ENCODE results near the gene STEAP3.

Gene STEAP3

GRCh38 chr2:119236796-119237195, 13.2 kb downstream of the STEAP3 start:
- H3F3A ChIP-seq (ENCODE audit: insufficient read depth, low read length), result no peaks in the 10 kb centered on the region
- H3K36me3 ChIP-seq (replicated peaks; ENCODE audit: insufficient read depth, low read length), result no peaks in the 10 kb centered on the region
- no peaks in the 10 kb centered on the region for H3K4me1 ChIP-seq (ENCODE audit: low read length)
- H3K27me3 ChIP-seq (replicated peaks; ENCODE audit: insufficient read depth, low read length), result no peaks in the 10 kb centered on the region
- no peaks in the 10 kb centered on the region for H3K9me3 ChIP-seq (replicated peaks; ENCODE audit: insufficient read depth, low read length)
- no peak overlapping the region for H3K27ac ChIP-seq (ENCODE audit: low read length)
- no peak for TF ChIP-seq CTCF (IDR thresholded peaks at IDR 0.05; ENCODE audit: low read length)
- no peak for TF ChIP-seq EZH2phosphoT487 (IDR thresholded peaks at IDR 0.05; ENCODE audit: low read length)
- TF ChIP-seq EZH2 (optimal IDR thresholded peaks at IDR 0.05; ENCODE audit: low read depth, low read length), result no peak
- H3K79me2 ChIP-seq (ENCODE audit: low read length), result no peaks in the 10 kb centered on the region
- H3K9me2 ChIP-seq (replicated peaks; ENCODE audit: insufficient read depth, low read length), result no peaks in the 10 kb centered on the region
- no peak overlapping the region for H2AFZ ChIP-seq (ENCODE audit: low read length)
- DNase-seq, result no peak
- H3K4me2 ChIP-seq (ENCODE audit: low read depth, low read length), result no peak overlapping the region
- no peak overlapping the region for H3K4me3 ChIP-seq (ENCODE audit: low read length)
- H3K9ac ChIP-seq (ENCODE audit: low read length), result no peak overlapping the region
- no peaks in the 10 kb centered on the region for H4K20me1 ChIP-seq (ENCODE audit: insufficient read depth, low read length)

DNA sequence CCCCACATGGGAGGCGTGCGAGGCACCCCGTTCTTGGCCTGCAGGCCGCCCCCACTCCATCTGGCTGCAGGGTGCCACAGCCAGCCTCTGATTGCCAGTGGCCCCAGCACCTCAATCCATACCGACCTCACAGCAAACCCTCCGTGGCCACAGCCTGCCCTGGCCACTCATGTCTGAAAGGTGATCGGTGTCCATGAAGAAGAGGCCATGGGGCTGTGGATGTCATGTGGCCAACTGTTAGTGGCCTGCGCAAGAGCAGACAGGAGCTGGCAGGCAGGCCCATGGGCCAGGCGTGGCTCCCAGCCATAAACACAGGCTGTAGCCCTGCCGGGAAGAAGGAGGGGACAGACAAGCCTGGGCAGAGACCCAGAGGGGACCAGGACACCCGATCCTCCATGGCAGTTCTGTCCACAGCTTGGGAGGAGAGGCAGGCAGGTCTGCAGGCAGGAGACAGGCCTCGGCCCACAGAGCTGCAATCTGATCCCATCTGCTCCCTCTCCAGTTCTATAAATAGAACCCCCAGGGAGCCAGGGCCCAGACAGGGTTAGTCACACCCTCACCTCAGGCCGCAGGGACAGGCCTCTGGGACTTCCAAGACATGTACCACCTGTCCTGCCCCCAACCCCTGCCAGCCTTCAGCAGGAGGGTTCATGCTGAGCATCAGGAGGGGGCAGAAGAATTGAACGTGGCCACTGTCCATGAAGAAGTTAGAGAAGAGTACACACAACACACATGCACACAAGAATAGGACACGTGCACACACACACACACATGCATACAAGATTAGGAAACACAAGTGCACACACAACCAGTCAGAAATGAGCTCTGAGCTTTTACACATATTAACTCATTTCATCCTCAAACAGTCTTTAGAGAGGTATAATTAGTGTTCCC, 16.9 kb downstream of the STEAP3 start:
- Histone ChIP-seq H3K79me2 (ENCODE audit: low read length) (no peaks in the 10 kb centered on the region), H4K20me1 (ENCODE audit: insufficient read depth, low read length) (no peaks in the 10 kb centered on the region), H3K9ac (ENCODE audit: low read length) (no peak overlapping the region), H3K9me2 (replicated peaks; ENCODE audit: insufficient read depth, low read length) (no peaks in the 10 kb centered on the region), H3K4me3 (ENCODE audit: low read length) (no peak overlapping the region), H3K4me2 (ENCODE audit: low read depth, low read length) (no peak overlapping the region), H3K27ac (ENCODE audit: low read length) (no peak overlapping the region), H3K36me3 (replicated peaks; ENCODE audit: insufficient read depth, low read length) (no peaks in the 10 kb centered on the region), H3F3A (ENCODE audit: insufficient read depth, low read length) (no peaks in the 10 kb centered on the region), H3K27me3 (replicated peaks; ENCODE audit: insufficient read depth, low read length) (no peaks in the 10 kb centered on the region), H3K9me3 (replicated peaks; ENCODE audit: insufficient read depth, low read length) (no peaks in the 10 kb centered on the region), H3K4me1 (ENCODE audit: low read length) (no peaks in the 10 kb centered on the region), H2AFZ (ENCODE audit: low read length) (no peak overlapping the region)
- DNase-seq, result no peak
- TF ChIP-seq EZH2 (optimal IDR thresholded peaks at IDR 0.05; ENCODE audit: low read depth, low read length), result no peak
- no peak for TF ChIP-seq EZH2phosphoT487 (IDR thresholded peaks at IDR 0.05; ENCODE audit: low read length)
- TF ChIP-seq CTCF (IDR thresholded peaks at IDR 0.05; ENCODE audit: low read length), result no peak

GRCh38 chr2:119241205-119241532, 17.5 kb downstream of the STEAP3 start:
- Histone ChIP-seq H2AFZ (ENCODE audit: low read length) (no peak overlapping the region), H3K4me1 (ENCODE audit: low read length) (no peaks in the 10 kb centered on the region), H3K4me3 (ENCODE audit: low read length) (no peak overlapping the region), H3K79me2 (ENCODE audit: low read length) (no peaks in the 10 kb centered on the region), H3K36me3 (replicated peaks; ENCODE audit: insufficient read depth, low read length) (no peaks in the 10 kb centered on the region), H4K20me1 (ENCODE audit: insufficient read depth, low read length) (no peaks in the 10 kb centered on the region), H3F3A (ENCODE audit: insufficient read depth, low read length) (no peaks in the 10 kb centered on the region), H3K27me3 (replicated peaks; ENCODE audit: insufficient read depth, low read length) (no peaks in the 10 kb centered on the region), H3K9me2 (replicated peaks; ENCODE audit: insufficient read depth, low read length) (no peaks in the 10 kb centered on the region), H3K9me3 (replicated peaks; ENCODE audit: insufficient read depth, low read length) (no peaks in the 10 kb centered on the region), H3K27ac (ENCODE audit: low read length) (no peak overlapping the region), H3K9ac (ENCODE audit: low read length) (no peak overlapping the region), H3K4me2 (ENCODE audit: low read depth, low read length) (no peak overlapping the region)
- no peak for DNase-seq
- no peak for TF ChIP-seq EZH2phosphoT487 (IDR thresholded peaks at IDR 0.05; ENCODE audit: low read length)
- no peak for TF ChIP-seq EZH2 (optimal IDR thresholded peaks at IDR 0.05; ENCODE audit: low read depth, low read length)
- TF ChIP-seq CTCF (IDR thresholded peaks at IDR 0.05; ENCODE audit: low read length), result no peak
